SK-N-SH (cell line): ENCODE data around the gene SNX27.
"Not testable (repeated sequence)": the region's sequence is repeated elsewhere in the genome, so short reads cannot be mapped to it uniquely, and the experiment has no call there.

Source experiments
- CTCF ChIP-seq: fragments of 200-600 bp; sonication (generic); IDR thresholded peaks from 2 replicates; pipeline ENCODE4 v1.6.1; 2017; ENCODE audit warnings: antibody characterized with exemption, mild to moderate bottlenecking, moderate library complexity
- ELF1 ChIP-seq: IDR thresholded peaks from 2 replicates; pipeline ENCODE4 v1.4.0; 2012
- EP300 ChIP-seq, 2 experiments: IDR thresholded peaks; 2 replicates each; pipeline versions ENCODE4 v1.4.0 to v1.6.1; 2012; ENCODE audit warnings: borderline replicate concordance in 1 of 2, low read depth in 1 of 2, low read length in 1 of 2
- FOXM1 ChIP-seq: IDR thresholded peaks from 2 replicates; pipeline ENCODE4 v1.4.0; 2012; ENCODE audit warnings: low read depth, mild to moderate bottlenecking
- NFIC ChIP-seq: IDR thresholded peaks from 2 replicates; pipeline ENCODE4 v1.4.0; 2012; ENCODE audit warnings: borderline replicate concordance
- POLR2AphosphoS5 ChIP-seq: IDR thresholded peaks from 2 replicates; pipeline ENCODE4 v1.6.1; 2012; ENCODE audit warnings: low read depth, low read length
- RCOR1 ChIP-seq: fragments of 150-350 bp; IDR thresholded peaks from 2 replicates; pipeline ENCODE4 v1.6.1; 2017; ENCODE audit warnings: antibody characterized with exemption, low read length
- REST ChIP-seq: IDR thresholded peaks from 2 replicates; pipeline ENCODE4 v1.6.1; 2012; ENCODE audit warnings: mild to moderate bottlenecking, low read depth, low read length, moderate library complexity
- RXRA ChIP-seq: IDR thresholded peaks from 2 replicates; pipeline ENCODE4 v1.4.0; 2012; ENCODE audit warnings: low read depth, mild to moderate bottlenecking, borderline replicate concordance
- SIN3A ChIP-seq: IDR thresholded peaks from 2 replicates; pipeline ENCODE4 v1.6.1; 2012; ENCODE audit warnings: low read depth, mild to moderate bottlenecking, low read length, moderate library complexity, borderline replicate concordance
- YY1 ChIP-seq: IDR thresholded peaks from 2 replicates; pipeline ENCODE4 v1.4.0; 2012; ENCODE audit warnings: low read depth, mild to moderate bottlenecking
- TF ChIP-seq, protein P1 (sequence below): fragments of 150-350 bp; IDR thresholded peaks from 2 replicates; pipeline ENCODE4 v1.6.1; 2016; ENCODE audit warnings: mild to moderate bottlenecking, low read depth, low read length

- not testable (repeated sequence) for TF ChIP-seq RXRA; CTCF; YY1; REST; POLR2AphosphoS5; SIN3A; NFIC; EP300 (IDR thresholded peaks at IDR 0.05; ENCODE audit: borderline replicate concordance in 1 of 2, low read depth in 1 of 2, low read length in 1 of 2); RCOR1; FOXM1; ELF1
- TF ChIP-seq, protein P1, sequence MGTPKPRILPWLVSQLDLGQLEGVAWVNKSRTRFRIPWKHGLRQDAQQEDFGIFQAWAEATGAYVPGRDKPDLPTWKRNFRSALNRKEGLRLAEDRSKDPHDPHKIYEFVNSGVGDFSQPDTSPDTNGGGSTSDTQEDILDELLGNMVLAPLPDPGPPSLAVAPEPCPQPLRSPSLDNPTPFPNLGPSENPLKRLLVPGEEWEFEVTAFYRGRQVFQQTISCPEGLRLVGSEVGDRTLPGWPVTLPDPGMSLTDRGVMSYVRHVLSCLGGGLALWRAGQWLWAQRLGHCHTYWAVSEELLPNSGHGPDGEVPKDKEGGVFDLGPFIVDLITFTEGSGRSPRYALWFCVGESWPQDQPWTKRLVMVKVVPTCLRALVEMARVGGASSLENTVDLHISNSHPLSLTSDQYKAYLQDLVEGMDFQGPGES = not testable (repeated sequence)
These were observed 122.1 kb downstream of the SNX27 start for GRCh38 chr1:151733995-151734394.
